ENCODE results near the gene CUTA.

Gene CUTA

GRCh38 chr6:33423777-33424176 is 5.9 kb upstream of the CUTA start:
- H3K9me3 ChIP-seq (ENCODE audit: control insufficient read depth, low read length) = no peaks in the 10 kb centered on the region
- H3K4me3 ChIP-seq (ENCODE audit: insufficient read depth, low read depth, low read length) = no peak overlapping the region
- peaks cover 58% of the 10 kb centered on the region for H3K4me1 ChIP-seq (ENCODE audit: control insufficient read depth, insufficient read depth, low read length)
- H3K27ac ChIP-seq (ENCODE audit: insufficient read depth, low read depth, low read length, poor library complexity, severe bottlenecking) = no peak overlapping the region
- H3K36me3 ChIP-seq (ENCODE audit: control insufficient read depth, insufficient read depth, low read length) = peaks cover 15% of the 10 kb centered on the region
- WGBS, 2 experiments = 89 to 93% methylated on average over 2 of the region's 2 CpGs
- no peaks in the 10 kb centered on the region for H3K27me3 ChIP-seq (ENCODE audit: control insufficient read depth, insufficient read depth, low read length, poor library complexity, severe bottlenecking)

GRCh38 chr6:33421344-33421643 is 3.4 kb upstream of the CUTA start:
- Histone ChIP-seq H3K27me3 (ENCODE audit: control insufficient read depth, insufficient read depth, low read length, poor library complexity, severe bottlenecking) (no peaks in the 10 kb centered on the region), H3K9me3 (ENCODE audit: control insufficient read depth, low read length) (no peaks in the 10 kb centered on the region), H3K4me3 (ENCODE audit: insufficient read depth, low read depth, low read length) (peak overlapping the region; percentile 37), H3K36me3 (ENCODE audit: control insufficient read depth, insufficient read depth, low read length) (peaks cover 15% of the 10 kb centered on the region), H3K27ac (ENCODE audit: insufficient read depth, low read depth, low read length, poor library complexity, severe bottlenecking) (no peak overlapping the region), H3K4me1 (ENCODE audit: control insufficient read depth, insufficient read depth, low read length) (peaks cover 60% of the 10 kb centered on the region)
- 83 to 85% methylated on average over 2 of the region's 2 CpGs for WGBS, 2 experiments

- no peak overlapping the region for H3K27ac ChIP-seq (ENCODE audit: insufficient read depth, low read depth, low read length, poor library complexity, severe bottlenecking)
These were observed 2.8 kb upstream of the CUTA start for GRCh38 chr6:33420491-33421343.

GRCh38 chr6:33419580-33420490 is 1.9 kb upstream of the CUTA start, which contains the start of gene SYNGAP1:
TSS of gene SYNGAP1 (plus strand) at chr6:33420065. CDS start at chr6:33420265, 200 bp downstream.
- Histone ChIP-seq H3K27me3 (ENCODE audit: control insufficient read depth, insufficient read depth, low read length, poor library complexity, severe bottlenecking) (no peaks in the 10 kb centered on the region), H3K4me1 (ENCODE audit: control insufficient read depth, insufficient read depth, low read length) (peaks cover 65% of the 10 kb centered on the region), H3K9me3 (ENCODE audit: control insufficient read depth, low read length) (no peaks in the 10 kb centered on the region), H3K4me3 (ENCODE audit: insufficient read depth, low read depth, low read length) (peak within 1 kb of the TSS; percentile 70), H3K27ac (ENCODE audit: insufficient read depth, low read depth, low read length, poor library complexity, severe bottlenecking) (peak within 1 kb of the TSS; percentile 89), H3K36me3 (ENCODE audit: control insufficient read depth, insufficient read depth, low read length) (peaks cover 24% of the 10 kb centered on the region)
- WGBS, 2 experiments = 0 to 1% methylated on average over 16 of the region's 22 CpGs

More at GRCh38 chr6:33420491-33421343, 2.8 kb upstream of the CUTA start:
- H3K4me1 ChIP-seq (ENCODE audit: control insufficient read depth, insufficient read depth, low read length) = peaks cover 64% of the 10 kb centered on the region
- WGBS, 2 experiments = 46 to 47% methylated on average over 6 of the region's 6 CpGs
- no peaks in the 10 kb centered on the region for H3K27me3 ChIP-seq (ENCODE audit: control insufficient read depth, insufficient read depth, low read length, poor library complexity, severe bottlenecking)
- H3K36me3 ChIP-seq (ENCODE audit: control insufficient read depth, insufficient read depth, low read length) = peaks cover 18% of the 10 kb centered on the region
- H3K9me3 ChIP-seq (ENCODE audit: control insufficient read depth, low read length) = no peaks in the 10 kb centered on the region
- H3K4me3 ChIP-seq (ENCODE audit: insufficient read depth, low read depth, low read length) = peak overlapping the region; percentile 37

- peak overlapping the region; percentile 89 for H3K27ac ChIP-seq (ENCODE audit: insufficient read depth, low read depth, low read length, poor library complexity, severe bottlenecking)
- H3K9me3 ChIP-seq (ENCODE audit: control insufficient read depth, low read length) = no peaks in the 10 kb centered on the region
- WGBS, 2 experiments = 30 to 32% methylated on average over 8 of the region's 8 CpGs
- H3K36me3 ChIP-seq (ENCODE audit: control insufficient read depth, insufficient read depth, low read length) = peaks cover 19% of the 10 kb centered on the region
- peaks cover 55% of the 10 kb centered on the region for H3K4me1 ChIP-seq (ENCODE audit: control insufficient read depth, insufficient read depth, low read length)
- no peaks in the 10 kb centered on the region for H3K27me3 ChIP-seq (ENCODE audit: control insufficient read depth, insufficient read depth, low read length, poor library complexity, severe bottlenecking)
- H3K4me3 ChIP-seq (ENCODE audit: insufficient read depth, low read depth, low read length) = peak overlapping the region; percentile 70
These were observed 884 bp upstream of the CUTA start for GRCh38 chr6:33418690-33419291.

- peaks cover 22% of the 10 kb centered on the region for H3K36me3 ChIP-seq (ENCODE audit: control insufficient read depth, insufficient read depth, low read length)
These were observed 592 bp downstream of the CUTA start for GRCh38 chr6:33417128-33417902.

GRCh38 chr6:33416386-33417127 is 1.4 kb downstream of the CUTA start:
- Histone ChIP-seq H3K4me1 (ENCODE audit: control insufficient read depth, insufficient read depth, low read length) (peaks cover 44% of the 10 kb centered on the region), H3K36me3 (ENCODE audit: control insufficient read depth, insufficient read depth, low read length) (peaks cover 22% of the 10 kb centered on the region), H3K27ac (ENCODE audit: insufficient read depth, low read depth, low read length, poor library complexity, severe bottlenecking) (no peak overlapping the region), H3K27me3 (ENCODE audit: control insufficient read depth, insufficient read depth, low read length, poor library complexity, severe bottlenecking) (no peaks in the 10 kb centered on the region), H3K9me3 (ENCODE audit: control insufficient read depth, low read length) (no peaks in the 10 kb centered on the region), H3K4me3 (ENCODE audit: insufficient read depth, low read depth, low read length) (peak overlapping the region; percentile 70)
- WGBS, 2 experiments = 69 to 73% methylated on average over 11 to 12 of the region's 12 CpGs

More at GRCh38 chr6:33417128-33417902, 592 bp downstream of the CUTA start:
- H3K4me3 ChIP-seq (ENCODE audit: insufficient read depth, low read depth, low read length) = peak overlapping the region; percentile 70
- no peaks in the 10 kb centered on the region for H3K27me3 ChIP-seq (ENCODE audit: control insufficient read depth, insufficient read depth, low read length, poor library complexity, severe bottlenecking)
- H3K27ac ChIP-seq (ENCODE audit: insufficient read depth, low read depth, low read length, poor library complexity, severe bottlenecking) = peak overlapping the region; percentile 61
- no peaks in the 10 kb centered on the region for H3K9me3 ChIP-seq (ENCODE audit: control insufficient read depth, low read length)
- H3K4me1 ChIP-seq (ENCODE audit: control insufficient read depth, insufficient read depth, low read length) = peaks cover 52% of the 10 kb centered on the region
- WGBS, 2 experiments = 1% methylated on average over 25 of the region's 25 CpGs

GRCh38 chr6:33415831-33416230 is 2.1 kb downstream of the CUTA start:
- no peak overlapping the region for H3K27ac ChIP-seq (ENCODE audit: insufficient read depth, low read depth, low read length, poor library complexity, severe bottlenecking)

More at GRCh38 chr6:33415831-33416230, 2.1 kb downstream of the CUTA start:
- no peaks in the 10 kb centered on the region for H3K27me3 ChIP-seq (ENCODE audit: control insufficient read depth, insufficient read depth, low read length, poor library complexity, severe bottlenecking)
- peaks cover 37% of the 10 kb centered on the region for H3K4me1 ChIP-seq (ENCODE audit: control insufficient read depth, insufficient read depth, low read length)
- peaks cover 22% of the 10 kb centered on the region for H3K36me3 ChIP-seq (ENCODE audit: control insufficient read depth, insufficient read depth, low read length)
- H3K9me3 ChIP-seq (ENCODE audit: control insufficient read depth, low read length) = no peaks in the 10 kb centered on the region
- no peak overlapping the region for H3K4me3 ChIP-seq (ENCODE audit: insufficient read depth, low read depth, low read length)
- WGBS, 2 experiments = 92 to 94% methylated on average over 6 to 9 of the region's 9 CpGs
